GM12873 (cell line): Measurements from ENCODE around the gene ATAT1.

ENCODE experiments used
- CTCF ChIP-seq: IDR thresholded peaks from 2 replicates; pipeline ENCODE4 v1.5.1; 2012; ENCODE audit warnings: low read depth, mild to moderate bottlenecking, moderate library complexity, low read length, control low read depth; ENCODE audit not compliant: insufficient read depth; ENCODE audit errors: missing control alignments

The ATAT1 gene

DNA sequence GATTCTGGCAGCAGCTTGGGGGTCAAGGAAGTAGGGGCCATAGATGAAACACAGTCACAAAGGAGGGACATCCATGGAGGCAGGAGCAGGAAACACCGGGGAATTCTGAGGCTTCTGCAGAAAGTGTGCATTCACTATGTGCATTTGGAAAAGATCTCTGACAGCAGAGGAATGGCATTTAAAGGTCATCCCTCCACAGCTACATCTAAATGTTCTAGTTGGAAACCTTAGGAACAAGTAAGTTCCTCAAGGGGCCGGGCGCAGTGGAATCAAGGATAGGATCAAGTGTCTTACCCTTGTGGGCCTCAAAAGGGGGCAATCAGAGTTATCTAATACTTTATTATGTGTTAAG, 29.0 kb downstream of the ATAT1 start:
- TF ChIP-seq CTCF, result no peak

GRCh38 chr6:30656513-30656912, 29.8 kb downstream of the ATAT1 start:
- TF ChIP-seq CTCF, result no peak

DNA sequence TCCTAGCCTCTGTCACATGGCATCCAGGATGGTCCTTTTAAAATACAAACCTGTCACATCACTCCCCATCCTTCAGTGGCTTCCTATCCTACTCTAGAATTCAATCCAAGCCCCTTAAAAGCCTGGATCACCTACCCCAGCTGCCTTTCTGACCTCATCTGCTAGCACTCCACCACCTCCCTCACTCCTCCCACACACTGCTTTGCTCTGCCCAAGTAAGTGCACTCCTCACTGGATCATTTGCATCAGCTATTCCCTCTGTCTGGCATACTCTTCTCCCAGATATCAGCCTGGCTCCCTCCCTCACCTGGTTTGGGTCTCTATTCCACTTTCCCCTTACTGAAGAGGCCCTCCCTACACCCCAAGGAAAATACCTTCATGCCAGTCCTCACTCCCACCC, 30.8 kb downstream of the ATAT1 start:
- TF ChIP-seq CTCF, result no peak

DNA sequence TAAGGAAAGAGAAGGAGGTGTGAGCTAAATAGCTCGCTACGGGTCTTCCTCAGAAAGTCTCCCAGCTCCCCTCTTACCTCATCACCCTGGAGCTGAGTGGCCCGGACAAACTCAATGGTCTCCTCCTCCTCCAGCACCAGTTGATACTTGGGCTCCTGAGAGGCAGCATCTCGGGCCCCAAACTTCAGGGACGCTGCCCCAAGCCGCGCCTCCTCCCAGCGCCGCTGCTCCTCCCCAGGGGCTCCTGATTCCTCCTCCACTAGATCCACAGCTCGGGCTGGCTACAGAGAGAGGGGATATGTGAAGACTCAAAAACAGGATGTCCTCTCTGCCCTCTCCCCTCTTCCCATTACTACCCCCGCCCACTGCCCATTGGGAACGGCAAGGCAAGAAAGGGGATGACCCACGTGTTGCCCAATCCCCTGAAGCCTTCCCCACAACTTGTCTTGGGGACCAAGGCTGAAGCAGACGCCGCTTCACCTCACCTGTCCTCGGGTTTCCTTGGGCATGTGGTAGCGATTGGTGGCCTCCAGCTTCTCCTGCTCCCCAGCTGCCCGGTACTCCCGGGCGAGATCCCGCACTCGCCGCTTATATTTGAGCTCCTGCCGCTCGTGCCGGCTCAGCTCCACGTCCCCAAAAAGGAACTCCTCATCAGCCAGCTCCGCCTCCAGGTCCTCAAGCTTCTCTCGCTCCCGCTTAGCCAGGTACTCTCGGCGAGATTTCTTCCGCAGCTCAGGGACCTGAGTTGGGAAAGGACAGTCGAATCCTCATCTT, 38.5 kb downstream of the ATAT1 start:
- no peak for TF ChIP-seq CTCF

- TF ChIP-seq CTCF, result peak; percentile 32
Measured at GRCh38 chr6:30670760-30671527, 44.3 kb downstream of the ATAT1 start.

- peak; percentile 78 for TF ChIP-seq CTCF
Measured at GRCh38 chr6:30672445-30673253, 46.0 kb downstream of the ATAT1 start, which contains the start of gene DHX16. TSS of gene DHX16 (minus strand) at chr6:30673006. CDS start at chr6:30672841, 165 bp downstream.
